Left lung (tissue), 10 donors: Measurements from ENCODE around the gene HAUS6. TPM values are rescaled to one million over a fixed set of nuclear protein-coding genes. Genes with fewer than 3 reads are reported as not detected.

Experiments used
- ATAC-seq: fragments of 200-7000 bp; cut with Tn5 transposase; one replicate; pipeline ENCODE4 v1.9.1; 2020; ENCODE audit warnings: moderate library complexity
- DNase-seq, 4 donors: peaks; one replicate each; pipeline ENCODE4 v3.0.0-alpha.2; 2013 to 2020
- H3K27ac ChIP-seq, 2 donors: fragments of 200-600 bp; sonication (generic) in 1 of 2; one replicate each; pipeline versions ENCODE4 v1.5.0 to v1.8.0; 2020 to 2021
- H3K27me3 ChIP-seq, 2 donors: fragments of 200-600 bp; sonication (generic) in 1 of 2; one replicate each; pipeline versions ENCODE4 v1.5.0 to v1.8.0; 2020 to 2021
- H3K36me3 ChIP-seq, 2 donors: fragments of 200-600 bp; sonication (generic) in 1 of 2; one replicate each; pipeline versions ENCODE4 v1.5.0 to v1.8.0; 2020 to 2021
- H3K4me1 ChIP-seq, 2 donors: fragments of 200-600 bp; one replicate each; pipeline ENCODE4 v1.8.0; 2021
- H3K4me3 ChIP-seq, 2 donors: fragments of 200-600 bp; sonication (generic) in 1 of 2; one replicate each; pipeline versions ENCODE4 v1.5.0 to v1.8.0; 2020 to 2021; ENCODE audit warnings: mild to moderate bottlenecking in 1 of 2
- H3K9me3 ChIP-seq, 2 donors: fragments of 200-600 bp; sonication (generic) in 1 of 2; one replicate each; pipeline versions ENCODE4 v1.5.0 to v1.8.0; 2020 to 2021
- intact Hi-C, 2 donors: fragments of 100-400 bp; cut with DNase I; formaldehyde crosslinking; loops; one replicate each; pipeline versions ENCODE4 v1.11.2 to v1.14.2; 2022
- polyA plus RNA-seq, 6 donors: library from polyadenylated mRNA; unstranded; fragments of 120-200 nt; gene quantifications; one replicate each; pipeline ENCODE4 v1.2.1, GENCODE V29; 2013; ENCODE audit not compliant: insufficient read length in 6 of 6
- total RNA-seq, 2 donors: library from RNA; stranded (reverse); fragmentation: NEBNext Ultra II Directional; extraction: Animal tissue kit (Norgen Biotek cat#: 25700); gene quantifications; one replicate each; pipeline ENCODE4 v1.2.1, GENCODE V29; 2021
- TF ChIP-seq, protein P1 (sequence below), 2 donors: fragments of 200-600 bp; sonication (generic) in 1 of 2; IDR thresholded peaks; one replicate each; pipeline versions ENCODE4 v1.5.0 to v1.8.0; 2021; ENCODE audit warnings: antibody characterized with exemption in 2 of 2
- donor health status: DM: no; HTN: yes; CAD: no.
- donor health status: DM: no; HTN: no; CAD: no.

Gene HAUS6
- total and polyA plus RNA-seq, 8 donors: 7.9 to 20.3 (median 18.2) TPM

GRCh38 chr9:19146441-19147024, 43.8 kb upstream of the HAUS6 start:
- no peak overlapping the region for H3K4me3 ChIP-seq
- intact Hi-C loops: no loop called here
- ATAC-seq: no peak

DNA sequence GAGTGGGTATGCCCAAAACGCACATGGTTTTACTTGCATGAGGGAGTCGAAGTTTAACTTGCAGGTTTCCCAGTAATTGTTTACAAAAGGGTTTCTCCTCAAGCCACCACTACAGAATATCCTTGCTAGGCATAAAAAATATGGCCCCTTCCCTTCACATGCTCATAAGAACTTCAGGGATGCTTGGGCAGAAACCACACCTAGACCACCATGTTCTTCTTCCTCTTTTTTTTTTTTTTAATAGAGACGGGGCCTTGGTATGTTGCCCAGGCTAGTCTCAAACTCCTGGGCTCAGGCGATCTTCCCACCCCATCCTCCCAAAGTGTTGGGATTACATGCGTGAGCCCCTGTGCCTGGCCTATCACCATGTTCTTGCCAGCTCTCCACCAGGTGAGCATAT, 43.2 kb upstream of the HAUS6 start:
- intact Hi-C loops: no loop called here
- DNase-seq (no peak), ATAC-seq (no peak)
- H3K4me3 ChIP-seq: no peak overlapping the region
- no peak overlapping the region for H3K27ac ChIP-seq
- no peaks in the 10 kb centered on the region for H3K36me3 ChIP-seq
- peaks cover 0 to 12% of the 10 kb centered on the region in 2 donors for H3K4me1 ChIP-seq
- H3K27me3 ChIP-seq: no peaks in the 10 kb centered on the region
- no peaks in the 10 kb centered on the region for H3K9me3 ChIP-seq
- TF ChIP-seq, protein P1, sequence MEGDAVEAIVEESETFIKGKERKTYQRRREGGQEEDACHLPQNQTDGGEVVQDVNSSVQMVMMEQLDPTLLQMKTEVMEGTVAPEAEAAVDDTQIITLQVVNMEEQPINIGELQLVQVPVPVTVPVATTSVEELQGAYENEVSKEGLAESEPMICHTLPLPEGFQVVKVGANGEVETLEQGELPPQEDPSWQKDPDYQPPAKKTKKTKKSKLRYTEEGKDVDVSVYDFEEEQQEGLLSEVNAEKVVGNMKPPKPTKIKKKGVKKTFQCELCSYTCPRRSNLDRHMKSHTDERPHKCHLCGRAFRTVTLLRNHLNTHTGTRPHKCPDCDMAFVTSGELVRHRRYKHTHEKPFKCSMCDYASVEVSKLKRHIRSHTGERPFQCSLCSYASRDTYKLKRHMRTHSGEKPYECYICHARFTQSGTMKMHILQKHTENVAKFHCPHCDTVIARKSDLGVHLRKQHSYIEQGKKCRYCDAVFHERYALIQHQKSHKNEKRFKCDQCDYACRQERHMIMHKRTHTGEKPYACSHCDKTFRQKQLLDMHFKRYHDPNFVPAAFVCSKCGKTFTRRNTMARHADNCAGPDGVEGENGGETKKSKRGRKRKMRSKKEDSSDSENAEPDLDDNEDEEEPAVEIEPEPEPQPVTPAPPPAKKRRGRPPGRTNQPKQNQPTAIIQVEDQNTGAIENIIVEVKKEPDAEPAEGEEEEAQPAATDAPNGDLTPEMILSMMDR (IDR thresholded peaks at IDR 0.05): no peak

More at GRCh38 chr9:19146441-19147024, 43.8 kb upstream of the HAUS6 start:
- H3K27me3 ChIP-seq: no peaks in the 10 kb centered on the region
- H3K9me3 ChIP-seq: no peaks in the 10 kb centered on the region
- H3K4me1 ChIP-seq: peaks cover 0 to 12% of the 10 kb centered on the region in 2 donors
- H3K27ac ChIP-seq: no peak overlapping the region
- TF ChIP-seq, protein P1 (IDR thresholded peaks at IDR 0.05): no peak
- DNase-seq: no peak
- H3K36me3 ChIP-seq: no peaks in the 10 kb centered on the region

GRCh38 chr9:19140259-19140658, 37.6 kb upstream of the HAUS6 start:
- TF ChIP-seq, protein P1 (IDR thresholded peaks at IDR 0.05): no peak
- Histone ChIP-seq H3K36me3 (no peaks in the 10 kb centered on the region), H3K27me3 (no peaks in the 10 kb centered on the region), H3K4me3 (no peak overlapping the region), H3K4me1 (peaks cover 0 to 17% of the 10 kb centered on the region in 2 donors), H3K9me3 (no peaks in the 10 kb centered on the region), H3K27ac (no peak overlapping the region)
- ATAC-seq (no peak), DNase-seq (no peak)
- intact Hi-C loops: no loop called here

DNA sequence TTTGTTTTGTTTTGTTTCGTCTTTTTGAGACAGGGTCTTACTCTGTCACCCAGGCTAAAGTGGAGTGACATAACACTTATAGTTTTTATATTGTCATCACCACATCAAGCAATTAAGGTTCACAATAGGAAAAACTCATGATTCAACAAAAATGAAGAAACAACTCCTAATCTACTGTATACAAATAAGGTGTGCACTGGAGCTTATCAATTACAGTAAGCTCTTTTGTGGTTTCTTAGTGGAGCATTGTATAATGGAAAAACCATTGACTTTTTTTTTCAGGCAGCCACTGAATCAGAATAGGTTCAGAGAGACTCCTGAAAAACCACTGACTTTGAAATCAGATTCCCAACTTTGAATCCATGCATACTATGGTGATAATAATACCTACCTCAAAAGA, 35.4 kb upstream of the HAUS6 start:
- Histone ChIP-seq H3K27ac (no peak overlapping the region), H3K4me3 (no peak overlapping the region), H3K36me3 (no peaks in the 10 kb centered on the region), H3K9me3 (no peaks in the 10 kb centered on the region), H3K27me3 (no peaks in the 10 kb centered on the region), H3K4me1 (peaks cover 0 to 17% of the 10 kb centered on the region in 2 donors)
- DNase-seq: no peak
- intact Hi-C loops: no loop called here
- ATAC-seq: no peak
- TF ChIP-seq, protein P1 (IDR thresholded peaks at IDR 0.05): no peak

DNA sequence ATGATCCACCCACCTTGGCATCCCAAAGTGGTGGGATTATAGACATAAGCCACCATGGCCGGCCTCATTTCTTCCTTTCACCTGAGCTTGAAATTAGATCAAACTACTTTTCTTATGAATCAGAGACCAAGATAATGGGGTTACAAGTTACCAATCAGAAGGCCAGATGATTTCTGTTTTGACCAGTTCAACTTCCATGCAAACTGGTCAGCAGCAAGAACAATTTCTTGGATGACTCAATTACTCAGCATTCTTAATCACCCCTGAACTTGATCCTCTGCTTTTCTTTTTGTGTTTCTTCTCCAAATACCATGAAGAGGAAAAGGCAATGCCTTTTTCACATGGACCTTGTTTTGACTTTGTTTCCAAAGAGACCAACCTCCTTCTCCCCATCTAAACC, 34.6 kb upstream of the HAUS6 start:
- intact Hi-C loops: no loop called here
- DNase-seq: no peak
- no peak overlapping the region for H3K4me3 ChIP-seq
- no peak overlapping the region for H3K27ac ChIP-seq
- H3K27me3 ChIP-seq: no peaks in the 10 kb centered on the region
- no peaks in the 10 kb centered on the region for H3K36me3 ChIP-seq
- ATAC-seq: no peak
- TF ChIP-seq, protein P1 (IDR thresholded peaks at IDR 0.05): no peak
- peaks cover 0 to 9% of the 10 kb centered on the region in 2 donors for H3K4me1 ChIP-seq
- H3K9me3 ChIP-seq: no peaks in the 10 kb centered on the region
